Activated T-helper 17 cell treated with anti-CD3 and anti-CD28 coated beads, Interleukin-2, amount 50 U/mL, for 72 hours (primary cell): ENCODE results near the gene PMIS2. TPM values are rescaled to one million over a fixed set of nuclear protein-coding genes. Genes with fewer than 3 reads are reported as not detected.

ENCODE experiments used
- ATAC-seq: fragments of 150-1000 bp; cut with Tn5 transposase; replicated peaks from 2 replicates; pipeline ENCODE4 v1.10.0; 2021; ENCODE audit warnings: mild to moderate bottlenecking, moderate library complexity
- H3K27ac Mint-ChIP-seq: one replicate; pipeline ENCODE4 v1.8.0; 2022; ENCODE audit warnings: mixed read lengths
- H3K27me3 Mint-ChIP-seq: one replicate; pipeline ENCODE4 v1.8.0; 2022; ENCODE audit warnings: mixed read lengths
- H3K36me3 Mint-ChIP-seq: one replicate; pipeline ENCODE4 v1.8.0; 2022; ENCODE audit warnings: low read depth, mild to moderate bottlenecking, mixed read lengths
- H3K4me1 Mint-ChIP-seq: one replicate; pipeline ENCODE4 v1.8.0; 2022; ENCODE audit warnings: mixed read lengths
- H3K4me3 Mint-ChIP-seq: one replicate; pipeline ENCODE4 v1.8.0; 2022; ENCODE audit warnings: mild to moderate bottlenecking, mixed read lengths
- H3K9me3 Mint-ChIP-seq: one replicate; pipeline ENCODE4 v1.8.0; 2022; ENCODE audit warnings: mixed read lengths
- total RNA-seq, 2 donors: library from RNA; stranded (reverse); gene quantifications; one replicate each; pipeline ENCODE4 v1.2.3, GENCODE V29; 2022

PMIS2 gene
- total RNA-seq, 2 donors from 2014 or later, result not detected

DNA sequence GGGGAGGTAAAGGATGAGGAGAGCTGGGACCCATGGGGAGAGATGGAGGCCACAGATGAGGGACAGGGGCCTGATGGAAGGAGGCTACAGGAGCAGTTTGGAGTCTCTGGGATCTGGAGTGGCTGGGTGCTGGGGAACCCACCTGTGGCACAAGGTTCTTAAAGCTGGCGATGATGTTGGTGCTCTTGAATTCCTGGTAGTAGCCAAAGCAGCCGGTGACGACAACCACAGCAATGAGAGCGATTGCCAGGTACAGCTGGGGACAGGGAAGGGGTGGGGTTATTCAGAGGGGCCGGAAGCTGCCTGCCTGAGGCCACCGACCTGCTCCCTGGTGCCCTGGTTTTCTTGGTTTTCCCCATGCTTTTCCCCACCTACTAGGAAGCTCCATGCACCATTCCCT, 25.3 kb upstream of the PMIS2 start:
- H3K36me3 Mint-ChIP-seq, result no peaks in the 10 kb centered on the region
- no peaks in the 10 kb centered on the region for H3K9me3 Mint-ChIP-seq
- ATAC-seq, result no peak
- H3K27me3 Mint-ChIP-seq, result peaks cover 41% of the 10 kb centered on the region
- no peak overlapping the region for H3K4me3 Mint-ChIP-seq
- H3K4me1 Mint-ChIP-seq, result peaks cover 8% of the 10 kb centered on the region
- no peak overlapping the region for H3K27ac Mint-ChIP-seq

GRCh38 chr19:35561436-35561835, 24.5 kb upstream of the PMIS2 start:
- no peaks in the 10 kb centered on the region for H3K36me3 Mint-ChIP-seq
- ATAC-seq, result no peak
- H3K27ac Mint-ChIP-seq, result no peak overlapping the region
- H3K9me3 Mint-ChIP-seq, result no peaks in the 10 kb centered on the region
- H3K4me3 Mint-ChIP-seq, result no peak overlapping the region
- peaks cover 42% of the 10 kb centered on the region for H3K27me3 Mint-ChIP-seq
- H3K4me1 Mint-ChIP-seq, result peaks cover 8% of the 10 kb centered on the region

DNA sequence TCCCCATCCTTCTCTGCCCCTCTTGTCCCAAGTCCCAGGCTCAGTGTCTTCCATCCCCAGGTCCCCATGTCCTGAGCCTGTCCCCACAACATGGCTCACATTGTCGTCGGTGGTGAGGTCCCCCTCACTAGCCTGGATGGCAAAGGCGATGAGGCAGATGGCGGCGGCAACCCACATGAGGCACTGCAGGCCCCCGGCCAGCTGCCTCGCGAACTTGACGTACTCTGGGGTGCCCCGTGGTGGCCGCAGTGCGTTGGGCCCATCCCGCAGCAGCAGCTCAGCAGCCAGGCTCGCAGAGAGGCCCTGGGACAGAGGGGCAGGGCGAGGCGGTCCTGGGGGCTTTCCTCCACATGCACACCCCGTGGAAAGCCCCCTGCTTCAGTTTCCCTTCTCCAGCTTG, 23.6 kb upstream of the PMIS2 start:
- no peak overlapping the region for H3K27ac Mint-ChIP-seq

GRCh38 chr19:35562776-35563175, 23.2 kb upstream of the PMIS2 start:
- Mint-ChIP-seq H3K27ac (no peak overlapping the region), H3K9me3 (no peaks in the 10 kb centered on the region), H3K27me3 (peaks cover 42% of the 10 kb centered on the region), H3K36me3 (no peaks in the 10 kb centered on the region), H3K4me3 (no peak overlapping the region), H3K4me1 (peaks cover 4% of the 10 kb centered on the region)
- ATAC-seq, result no peak

More for the DNA sequence above, 23.6 kb upstream of the PMIS2 start:
- Mint-ChIP-seq H3K36me3 (no peaks in the 10 kb centered on the region), H3K27me3 (peaks cover 43% of the 10 kb centered on the region), H3K4me3 (no peak overlapping the region), H3K4me1 (peaks cover 5% of the 10 kb centered on the region), H3K9me3 (no peaks in the 10 kb centered on the region)
- ATAC-seq, result no peak

GRCh38 chr19:35563207-35563829, 22.7 kb upstream of the PMIS2 start, which contains the start of gene ATP4A:
Gene ATP4A, minus strand, starts transcription at chr19:35563658. Its CDS starts 29 bp downstream, at chr19:35563629.
- ATAC-seq, result no peak
- H3K9me3 Mint-ChIP-seq, result no peaks in the 10 kb centered on the region
- peaks cover 42% of the 10 kb centered on the region for H3K27me3 Mint-ChIP-seq
- H3K4me1 Mint-ChIP-seq, result peaks cover 4% of the 10 kb centered on the region
- H3K27ac Mint-ChIP-seq, result no peak within 1 kb of the TSS
- H3K36me3 Mint-ChIP-seq, result no peaks in the 10 kb centered on the region
- no peak within 1 kb of the TSS for H3K4me3 Mint-ChIP-seq

DNA sequence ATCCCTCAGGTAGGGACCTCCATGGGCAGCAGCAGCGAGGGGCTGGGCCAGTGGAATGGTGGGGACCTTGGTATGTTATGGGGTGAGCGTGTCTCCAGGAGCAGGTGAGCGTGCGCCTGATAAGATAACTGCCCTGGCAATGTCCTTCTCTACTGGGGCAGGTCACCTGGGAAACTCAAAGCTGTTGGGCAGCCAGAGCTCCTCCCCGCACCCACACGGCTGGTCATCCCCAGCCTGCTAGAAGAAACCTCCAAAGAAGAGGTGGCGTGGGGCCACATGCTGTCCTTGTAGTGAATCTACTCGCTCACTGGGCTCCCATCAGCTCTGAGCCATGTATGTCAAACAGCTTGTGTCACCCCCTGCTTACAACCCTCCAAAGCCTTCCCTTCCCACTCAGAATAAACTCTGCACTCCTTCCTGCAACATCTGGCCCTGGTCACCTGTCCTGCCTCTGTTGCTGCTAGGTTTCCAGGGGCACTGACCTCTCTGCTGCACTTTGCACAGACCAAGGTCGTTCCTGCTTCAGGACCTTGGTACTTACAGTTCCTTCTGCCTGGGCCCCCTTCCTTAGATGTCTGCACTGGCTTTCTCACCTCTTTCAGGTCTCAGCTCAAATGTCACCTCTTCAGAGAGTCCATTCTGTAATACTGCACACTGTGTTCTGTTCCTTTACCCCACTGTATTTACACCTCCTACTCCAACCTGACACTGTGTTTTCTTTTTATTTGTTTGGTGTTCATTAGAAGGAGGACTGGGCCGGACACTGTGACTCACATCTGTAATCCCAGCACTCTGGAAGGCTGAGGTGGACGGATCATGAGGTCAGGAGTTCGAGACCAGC, 20.7 kb upstream of the PMIS2 start:
- Mint-ChIP-seq H3K27ac (no peak overlapping the region), H3K9me3 (no peaks in the 10 kb centered on the region), H3K27me3 (peaks cover 39% of the 10 kb centered on the region), H3K4me1 (peaks cover 4% of the 10 kb centered on the region), H3K4me3 (no peak overlapping the region), H3K36me3 (no peaks in the 10 kb centered on the region)
- no peak for ATAC-seq

DNA sequence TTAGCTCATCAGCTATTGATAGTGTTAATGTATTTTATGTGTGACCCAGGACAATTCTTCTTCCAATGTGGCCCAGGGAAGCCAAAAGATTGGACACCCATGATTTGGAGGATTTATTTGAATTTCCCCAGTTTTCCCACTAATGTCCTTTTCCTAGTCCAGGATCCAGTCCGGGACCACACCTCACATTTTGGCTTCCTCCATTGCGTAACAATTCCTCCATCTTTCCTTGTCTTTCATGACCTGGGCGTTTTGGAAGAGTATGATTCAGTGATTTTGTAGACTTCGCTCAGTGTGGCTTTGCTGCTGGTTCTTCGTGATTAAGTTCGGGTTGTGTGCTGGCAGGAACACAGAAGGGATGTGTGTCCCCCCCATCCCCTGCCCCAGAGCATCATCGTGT, 19.2 kb upstream of the PMIS2 start:
- H3K36me3 Mint-ChIP-seq, result no peaks in the 10 kb centered on the region
- peaks cover 35% of the 10 kb centered on the region for H3K27me3 Mint-ChIP-seq
- H3K27ac Mint-ChIP-seq, result no peak overlapping the region
- H3K9me3 Mint-ChIP-seq, result no peaks in the 10 kb centered on the region
- H3K4me1 Mint-ChIP-seq, result no peaks in the 10 kb centered on the region
- ATAC-seq, result no peak
- H3K4me3 Mint-ChIP-seq, result no peak overlapping the region

DNA sequence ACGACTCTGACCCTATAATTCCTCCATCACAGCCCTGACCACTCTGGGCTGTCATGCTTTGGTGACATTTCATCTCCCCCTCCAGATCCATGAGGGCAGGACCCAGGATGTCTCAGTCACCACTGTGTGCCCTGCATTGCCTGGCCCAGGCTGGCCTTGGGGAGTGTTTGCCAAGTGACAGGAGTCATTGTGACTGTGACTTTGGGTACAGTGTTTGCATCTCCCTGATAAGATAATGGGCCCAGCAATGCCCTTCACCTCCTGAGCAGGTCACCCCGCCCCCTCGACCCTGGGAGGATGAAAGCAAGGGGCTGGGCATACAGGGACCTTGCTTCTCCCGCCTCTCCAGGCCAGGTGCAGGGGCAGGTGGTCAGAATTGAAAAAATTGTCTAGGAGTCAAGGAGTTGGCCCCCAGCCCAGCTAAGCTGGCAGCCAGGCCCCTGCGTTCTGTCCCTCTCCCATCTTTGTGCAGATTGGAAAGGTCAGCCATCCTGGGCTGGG, 16.6 kb upstream of the PMIS2 start:
- Mint-ChIP-seq H3K36me3 (no peaks in the 10 kb centered on the region), H3K4me1 (no peaks in the 10 kb centered on the region), H3K9me3 (peaks cover 3% of the 10 kb centered on the region), H3K4me3 (no peak overlapping the region), H3K27me3 (peaks cover 24% of the 10 kb centered on the region), H3K27ac (no peak overlapping the region)
- no peak for ATAC-seq

DNA sequence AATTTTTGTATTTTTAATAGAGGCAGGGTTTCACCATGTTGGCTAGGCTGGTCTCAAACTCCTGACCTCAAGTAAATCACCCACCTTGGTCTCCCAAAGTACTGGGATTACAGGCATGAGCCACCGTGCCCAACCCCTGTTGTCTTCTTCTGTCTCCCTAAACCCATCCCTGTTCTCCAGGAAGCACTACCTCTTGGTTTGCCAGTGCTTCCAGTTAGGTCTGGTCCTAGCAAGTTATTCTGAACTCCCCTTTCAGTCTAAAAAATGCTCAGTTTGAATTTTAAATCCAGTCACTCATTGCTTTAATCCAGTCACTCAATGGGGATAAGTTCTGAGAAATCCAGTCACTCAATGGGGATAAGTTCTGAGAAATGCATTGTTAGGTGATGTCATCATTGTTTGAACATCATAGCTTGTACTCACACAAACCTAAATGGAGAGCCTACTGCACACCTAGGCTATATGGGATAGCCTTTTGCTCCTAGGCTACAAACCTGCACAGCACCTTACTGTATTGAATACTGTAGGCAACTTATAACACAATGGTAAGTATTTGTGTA, 14.5 kb upstream of the PMIS2 start:
- peak; percentile 34 for ATAC-seq
- Mint-ChIP-seq H3K4me1 (no peaks in the 10 kb centered on the region), H3K36me3 (no peaks in the 10 kb centered on the region), H3K4me3 (no peak overlapping the region), H3K27me3 (peaks cover 19% of the 10 kb centered on the region), H3K27ac (no peak overlapping the region), H3K9me3 (peaks cover 14% of the 10 kb centered on the region)

DNA sequence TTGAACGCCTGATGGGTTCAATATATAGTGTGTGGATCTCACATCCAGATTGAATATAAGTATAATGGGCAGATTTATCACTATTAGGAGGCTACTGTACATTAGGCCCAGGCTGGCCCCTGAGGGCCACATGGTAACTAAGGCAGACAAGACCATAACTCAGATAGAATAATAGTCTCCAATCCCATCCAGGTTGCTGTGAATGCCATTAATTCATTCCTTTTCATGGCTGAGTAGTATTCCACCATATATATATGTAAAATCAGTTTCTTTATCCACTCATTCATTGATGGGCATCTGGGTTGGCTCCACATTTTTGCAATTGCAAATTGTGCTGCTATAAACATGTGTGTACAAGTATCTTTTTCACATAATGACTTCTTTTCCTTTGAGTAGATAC, 8.1 kb upstream of the PMIS2 start:
- ATAC-seq, result no peak
- peaks cover 12% of the 10 kb centered on the region for H3K27me3 Mint-ChIP-seq
- peaks cover 4% of the 10 kb centered on the region for H3K4me1 Mint-ChIP-seq
- no peak overlapping the region for H3K4me3 Mint-ChIP-seq
- no peaks in the 10 kb centered on the region for H3K36me3 Mint-ChIP-seq
- peaks cover 24% of the 10 kb centered on the region for H3K9me3 Mint-ChIP-seq
- H3K27ac Mint-ChIP-seq, result no peak overlapping the region

DNA sequence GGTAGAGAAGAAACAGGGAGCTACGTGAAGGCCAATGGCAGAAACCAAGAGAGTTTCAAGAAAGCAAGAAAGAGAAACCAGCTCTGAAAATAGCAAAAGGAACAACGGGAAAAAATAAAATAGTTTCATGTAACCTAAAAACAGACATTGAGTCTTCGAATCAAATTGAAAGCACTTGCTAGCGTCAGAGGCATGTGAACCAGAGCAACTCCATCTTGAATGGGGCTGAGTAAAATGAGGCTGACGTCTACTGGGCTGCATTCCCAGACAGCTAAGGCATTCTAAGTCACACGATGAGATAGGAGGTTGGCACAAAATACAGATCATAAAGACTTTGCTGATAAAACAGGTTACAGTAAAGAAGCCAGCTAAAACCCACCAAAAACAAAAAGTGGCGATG, 7.3 kb upstream of the PMIS2 start:
- no peak overlapping the region for H3K27ac Mint-ChIP-seq
- peaks cover 4% of the 10 kb centered on the region for H3K4me1 Mint-ChIP-seq
- H3K9me3 Mint-ChIP-seq, result peaks cover 24% of the 10 kb centered on the region
- ATAC-seq, result no peak
- H3K36me3 Mint-ChIP-seq, result no peaks in the 10 kb centered on the region
- H3K27me3 Mint-ChIP-seq, result peaks cover 15% of the 10 kb centered on the region
- no peak overlapping the region for H3K4me3 Mint-ChIP-seq

GRCh38 chr19:35582760-35583159, 3.2 kb upstream of the PMIS2 start:
- peaks cover 18% of the 10 kb centered on the region for H3K27me3 Mint-ChIP-seq
- no peak overlapping the region for H3K4me3 Mint-ChIP-seq
- peaks cover 2% of the 10 kb centered on the region for H3K9me3 Mint-ChIP-seq
- H3K4me1 Mint-ChIP-seq, result no peaks in the 10 kb centered on the region
- no peaks in the 10 kb centered on the region for H3K36me3 Mint-ChIP-seq
- no peak overlapping the region for H3K27ac Mint-ChIP-seq
- ATAC-seq, result no peak

DNA sequence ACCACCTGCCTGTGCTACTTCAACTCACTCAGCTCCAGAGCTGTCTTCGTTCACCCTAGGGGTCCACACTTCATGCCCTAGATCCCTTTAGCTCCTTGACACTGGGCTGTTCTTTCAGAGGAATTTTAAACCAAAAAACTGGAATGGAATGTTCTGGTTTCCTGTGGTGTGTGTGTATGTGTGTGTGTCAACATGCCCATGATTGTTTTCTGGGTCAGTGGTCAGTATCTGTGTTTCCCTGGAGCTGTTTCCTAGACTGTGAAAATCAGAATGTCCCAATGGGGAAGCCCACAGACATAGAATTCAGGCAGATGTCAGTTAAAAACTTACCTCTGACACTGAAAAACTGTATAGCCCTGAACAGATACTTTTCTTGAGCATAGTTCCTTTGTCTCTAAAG, 1.3 kb downstream of the PMIS2 start:
- peaks cover 16% of the 10 kb centered on the region for H3K27me3 Mint-ChIP-seq
- no peaks in the 10 kb centered on the region for H3K4me1 Mint-ChIP-seq
- H3K4me3 Mint-ChIP-seq, result no peak overlapping the region
- no peak for ATAC-seq
- no peak overlapping the region for H3K27ac Mint-ChIP-seq
- H3K9me3 Mint-ChIP-seq, result no peaks in the 10 kb centered on the region
- no peaks in the 10 kb centered on the region for H3K36me3 Mint-ChIP-seq

GRCh38 chr19:35590875-35591274, 4.9 kb downstream of the PMIS2 start:
- no peaks in the 10 kb centered on the region for H3K36me3 Mint-ChIP-seq
- peaks cover 4% of the 10 kb centered on the region for H3K27me3 Mint-ChIP-seq
- H3K4me3 Mint-ChIP-seq, result no peak overlapping the region
- H3K27ac Mint-ChIP-seq, result no peak overlapping the region
- no peak for ATAC-seq
- H3K4me1 Mint-ChIP-seq, result no peaks in the 10 kb centered on the region
- no peaks in the 10 kb centered on the region for H3K9me3 Mint-ChIP-seq

GRCh38 chr19:35592226-35592625, 6.3 kb downstream of the PMIS2 start:
- no peaks in the 10 kb centered on the region for H3K27me3 Mint-ChIP-seq
- H3K9me3 Mint-ChIP-seq, result no peaks in the 10 kb centered on the region
- no peak overlapping the region for H3K4me3 Mint-ChIP-seq
- no peak overlapping the region for H3K27ac Mint-ChIP-seq
- peaks cover 8% of the 10 kb centered on the region for H3K4me1 Mint-ChIP-seq
- no peaks in the 10 kb centered on the region for H3K36me3 Mint-ChIP-seq
- no peak for ATAC-seq
